HG02884 (cell line): ENCODE results near the gene SLC25A24.
A peak's percentile ranks its signal among the peaks of the same experiment; 100 is the strongest.
"Not testable (repeated sequence)": the region's sequence is repeated elsewhere in the genome, so short reads cannot be mapped to it uniquely, and the experiment has no call there.

Source experiments
- ATAC-seq: cut with Tn5 transposase; IDR thresholded peaks from one replicate; pipeline ENCODE4 v1.9.1; 2021; ENCODE audit warnings: mild to moderate bottlenecking, moderate library complexity; ENCODE audit not compliant: unreplicated experiment

The SLC25A24 gene

DNA sequence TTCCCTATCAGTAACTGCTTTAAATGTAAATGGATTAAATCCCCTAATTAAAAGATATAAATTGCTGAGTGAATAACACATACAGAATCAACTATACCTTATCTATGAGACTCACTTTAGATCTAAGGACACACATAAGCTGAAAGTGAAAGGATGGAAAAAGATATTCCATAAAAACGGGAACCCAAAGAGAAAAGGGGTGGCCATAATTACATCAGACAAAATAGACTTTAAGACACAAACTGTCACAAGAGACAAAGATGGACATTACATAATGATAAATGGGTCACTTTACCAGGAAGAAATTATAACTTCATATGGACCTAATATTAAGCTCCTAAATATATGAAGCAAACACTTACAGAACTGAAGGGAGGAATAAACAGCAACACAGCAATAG is 59.2 kb downstream of the SLC25A24 start:
- ATAC-seq, result no peak

DNA sequence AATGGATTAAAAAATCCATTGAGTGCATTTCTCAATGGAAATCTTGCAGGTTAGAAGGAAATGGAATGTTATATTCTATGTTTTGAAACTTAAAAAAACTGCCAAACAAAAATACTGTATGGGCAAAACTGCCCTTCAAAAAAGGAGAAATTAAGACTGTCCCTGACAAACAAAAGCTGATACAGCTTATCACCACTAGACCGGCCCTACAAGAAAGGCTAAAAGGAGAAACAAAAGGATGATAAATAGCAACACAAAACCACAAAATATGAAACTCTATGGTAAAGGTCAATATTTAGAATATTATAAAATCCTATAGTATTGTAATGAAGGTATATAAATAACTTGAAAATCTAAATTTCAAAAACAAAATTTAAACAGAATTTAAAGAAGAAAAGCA is 60.0 kb downstream of the SLC25A24 start:
- ATAC-seq, result no peak

DNA sequence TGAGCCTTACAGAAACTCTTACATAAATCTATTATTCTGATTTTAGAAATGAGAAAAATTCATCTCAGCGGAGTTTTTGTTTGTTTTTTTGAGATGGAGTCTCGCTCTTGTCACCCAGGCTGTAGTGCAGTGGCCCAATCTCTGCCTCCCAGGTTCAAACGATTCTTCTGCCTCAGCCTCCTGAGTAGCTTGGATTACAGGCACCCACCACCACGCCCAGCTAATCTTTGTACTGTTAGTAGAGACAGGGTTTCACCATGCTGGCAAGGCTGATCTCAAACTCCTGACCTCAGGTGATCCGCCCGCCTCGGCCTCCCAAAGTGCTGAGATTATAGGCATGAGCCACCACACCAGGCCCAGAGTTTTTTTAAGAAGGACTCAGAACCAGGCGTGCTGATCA is 60.6 kb downstream of the SLC25A24 start:
- ATAC-seq, result not testable (repeated sequence)

DNA sequence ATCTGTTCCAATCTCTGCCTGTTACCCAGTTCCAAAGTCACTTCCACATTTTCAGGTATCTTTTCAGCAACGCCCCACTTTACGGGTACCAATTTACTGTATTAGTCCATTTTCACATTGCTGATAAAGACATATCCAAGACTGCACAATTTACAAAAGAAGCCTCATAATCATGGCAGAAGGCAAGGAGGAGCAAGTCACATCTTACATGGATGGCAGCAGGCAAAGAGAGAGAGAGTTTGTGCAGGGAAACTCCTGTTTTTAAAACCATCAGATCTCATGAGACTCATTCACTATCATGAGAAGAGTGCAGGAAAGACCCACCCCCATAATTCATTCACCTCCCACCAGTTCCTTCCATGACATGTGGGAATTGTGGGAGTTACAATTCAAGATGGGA is 67.0 kb downstream of the SLC25A24 start:
- ATAC-seq, result not testable (repeated sequence)

DNA sequence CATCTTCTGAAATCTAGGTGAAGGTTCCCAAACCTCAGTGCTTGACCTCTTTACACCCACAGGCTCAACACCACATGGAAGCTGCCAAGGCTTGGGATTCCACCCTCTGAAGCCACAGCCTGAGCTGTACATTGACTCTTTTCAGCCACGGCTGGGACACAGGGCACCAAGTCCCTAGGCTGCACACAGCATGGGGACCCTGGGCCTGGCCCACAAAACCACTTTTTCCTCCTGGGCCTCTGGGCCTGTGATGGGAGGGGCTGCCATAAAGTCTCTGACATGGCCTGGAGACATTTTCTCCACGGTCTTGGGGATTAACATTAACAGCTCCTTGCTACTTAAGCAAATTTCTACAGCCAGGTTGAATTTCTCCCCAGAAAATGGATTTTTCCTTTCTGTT is 67.8 kb downstream of the SLC25A24 start:
- ATAC-seq, result not testable (repeated sequence)

DNA sequence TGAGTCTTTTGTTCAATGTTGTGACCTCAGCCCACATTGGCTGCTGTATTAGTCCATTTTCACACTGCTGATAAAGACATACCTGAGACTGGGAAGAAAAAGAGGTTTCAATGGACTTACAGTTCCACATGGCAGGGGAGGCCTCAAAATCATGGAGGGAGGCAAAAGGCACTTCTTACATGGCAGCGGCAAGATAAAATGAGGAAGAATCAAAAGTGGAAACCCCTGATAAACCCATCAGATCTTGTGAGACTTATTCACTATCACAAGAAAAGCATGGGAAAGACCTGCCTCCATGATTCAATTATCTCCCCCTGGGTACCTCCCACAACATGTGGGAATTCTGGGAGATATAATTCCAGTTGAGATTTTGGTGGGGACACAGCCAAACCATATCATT is 68.9 kb downstream of the SLC25A24 start:
- not testable (repeated sequence) for ATAC-seq

DNA sequence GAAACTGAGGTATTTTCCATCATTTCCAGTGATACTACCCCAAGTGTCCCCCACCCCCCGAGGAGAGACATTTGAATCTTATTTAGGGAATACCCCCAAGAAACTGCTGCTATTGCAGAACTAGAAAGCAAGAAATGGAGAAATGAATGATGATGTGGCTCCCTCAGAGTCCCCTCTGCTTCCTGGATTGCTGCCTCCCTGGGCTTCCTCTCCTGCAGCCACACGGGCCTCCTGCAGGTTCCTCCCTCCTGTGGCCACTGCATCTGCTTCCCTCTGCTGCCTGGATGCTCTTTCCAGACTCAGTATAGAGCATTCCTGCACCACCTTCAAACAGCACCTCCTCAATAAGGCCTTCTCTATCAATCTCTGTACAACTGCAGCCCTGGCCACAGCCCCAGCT is 69.3 kb downstream of the SLC25A24 start:
- ATAC-seq, result no peak

DNA sequence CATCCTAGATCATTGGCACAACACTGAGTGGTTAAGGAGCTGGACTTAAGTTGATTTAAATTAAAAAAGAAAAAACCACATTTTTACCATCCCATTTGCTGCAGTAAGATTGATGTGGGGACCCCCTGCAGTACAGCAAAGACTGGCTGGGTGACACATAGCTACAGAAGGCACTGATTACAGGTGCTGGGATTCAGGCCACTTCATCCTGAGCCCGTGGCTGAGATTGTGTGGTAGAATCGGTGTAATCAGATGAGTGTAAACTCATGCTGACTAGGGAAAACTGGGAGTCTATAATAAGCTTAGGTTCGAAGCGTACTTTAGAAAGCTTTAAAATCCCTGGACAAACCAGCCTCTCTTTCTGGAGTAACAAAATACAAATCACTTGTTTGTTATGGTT is 70.1 kb downstream of the SLC25A24 start:
- no peak for ATAC-seq

DNA sequence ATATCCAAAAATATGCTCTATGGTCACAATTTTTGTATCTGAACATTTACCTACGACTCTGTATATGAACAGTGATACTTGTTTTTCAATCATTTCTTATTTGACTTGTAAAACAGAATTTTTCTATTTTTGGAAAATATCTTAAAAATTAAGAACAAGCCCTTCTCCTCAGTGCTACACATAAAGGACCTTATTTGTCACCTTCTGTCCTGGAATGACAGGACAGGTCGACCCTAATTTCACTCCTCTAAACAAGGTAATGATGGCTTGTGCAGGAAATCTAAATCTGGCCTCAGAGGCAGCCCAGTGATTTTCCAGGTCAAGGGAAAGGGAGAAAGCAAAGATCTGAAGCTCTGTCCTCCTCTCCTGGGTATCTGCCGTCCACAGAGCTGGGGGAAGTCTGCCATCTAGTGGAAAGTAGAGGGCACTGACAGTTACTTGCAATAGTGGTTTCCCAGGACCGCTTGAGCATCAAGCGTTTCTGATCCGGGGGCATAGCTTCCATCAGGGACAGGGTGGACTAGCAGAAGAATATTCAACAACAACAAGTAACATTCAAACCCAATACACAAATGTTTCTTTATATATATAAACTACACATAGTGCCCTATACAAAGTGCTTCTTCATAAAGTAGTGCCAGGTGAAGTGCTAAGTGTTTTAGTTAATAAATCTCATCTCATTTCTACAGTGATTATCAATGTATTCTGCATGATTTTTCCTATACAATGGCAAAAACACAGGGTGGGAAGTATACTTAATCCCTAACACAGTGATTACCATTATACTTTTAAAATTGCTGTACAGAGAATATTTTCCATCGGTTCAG is 74.6 kb downstream of the SLC25A24 start:
- peak; percentile 94 for ATAC-seq

DNA sequence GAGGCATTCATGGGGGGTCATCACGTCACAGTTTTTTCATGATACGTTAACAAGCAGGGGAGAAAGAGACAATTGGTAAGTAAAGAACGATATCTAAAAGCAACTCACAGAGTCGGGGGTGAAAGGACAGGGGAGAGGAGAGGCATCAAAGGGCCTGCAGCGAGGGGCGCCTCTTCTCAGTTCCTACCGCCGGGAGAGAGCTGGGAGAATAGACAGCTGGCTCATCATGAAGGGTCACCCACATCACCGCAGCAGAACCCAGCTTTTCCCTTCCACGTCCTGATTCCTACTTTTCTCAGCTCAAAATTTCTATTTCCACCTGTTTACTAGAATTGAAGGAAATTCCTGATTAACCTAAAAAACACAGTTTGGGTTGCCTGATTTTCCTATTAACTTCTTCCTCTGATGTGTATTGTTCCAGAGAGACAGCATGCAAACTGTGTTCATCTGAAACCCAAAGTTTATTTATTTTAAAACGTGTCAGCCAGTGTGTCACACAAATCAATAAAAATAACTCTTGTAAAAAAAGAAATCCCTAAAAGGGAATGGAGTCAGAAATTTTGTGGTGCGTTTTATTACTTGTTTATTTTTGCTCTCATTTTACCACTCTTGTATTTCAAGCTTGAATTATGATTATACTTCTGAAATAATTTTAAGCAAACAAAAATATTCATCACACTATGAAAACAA is 75.4 kb downstream of the SLC25A24 start:
- no peak for ATAC-seq

DNA sequence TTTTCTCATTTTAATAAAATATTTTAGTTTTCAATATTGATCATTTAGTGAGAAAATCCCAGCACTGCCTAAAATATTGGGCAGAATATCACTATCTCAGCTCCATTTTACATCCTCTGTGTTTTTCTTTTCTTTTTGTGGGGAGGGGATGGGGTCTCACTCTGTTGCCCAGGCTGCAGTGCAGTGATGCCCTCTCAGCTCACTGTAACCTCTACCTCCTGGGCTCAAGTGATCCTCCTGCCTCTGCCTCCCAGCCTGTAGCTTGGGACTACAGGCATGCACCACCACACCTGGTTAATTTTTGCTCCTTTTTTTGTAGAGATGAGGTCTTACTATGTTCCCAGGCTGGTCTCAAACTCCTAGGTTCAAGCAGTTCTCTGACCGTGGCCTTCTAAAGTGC is 76.1 kb downstream of the SLC25A24 start:
- no peak for ATAC-seq

DNA sequence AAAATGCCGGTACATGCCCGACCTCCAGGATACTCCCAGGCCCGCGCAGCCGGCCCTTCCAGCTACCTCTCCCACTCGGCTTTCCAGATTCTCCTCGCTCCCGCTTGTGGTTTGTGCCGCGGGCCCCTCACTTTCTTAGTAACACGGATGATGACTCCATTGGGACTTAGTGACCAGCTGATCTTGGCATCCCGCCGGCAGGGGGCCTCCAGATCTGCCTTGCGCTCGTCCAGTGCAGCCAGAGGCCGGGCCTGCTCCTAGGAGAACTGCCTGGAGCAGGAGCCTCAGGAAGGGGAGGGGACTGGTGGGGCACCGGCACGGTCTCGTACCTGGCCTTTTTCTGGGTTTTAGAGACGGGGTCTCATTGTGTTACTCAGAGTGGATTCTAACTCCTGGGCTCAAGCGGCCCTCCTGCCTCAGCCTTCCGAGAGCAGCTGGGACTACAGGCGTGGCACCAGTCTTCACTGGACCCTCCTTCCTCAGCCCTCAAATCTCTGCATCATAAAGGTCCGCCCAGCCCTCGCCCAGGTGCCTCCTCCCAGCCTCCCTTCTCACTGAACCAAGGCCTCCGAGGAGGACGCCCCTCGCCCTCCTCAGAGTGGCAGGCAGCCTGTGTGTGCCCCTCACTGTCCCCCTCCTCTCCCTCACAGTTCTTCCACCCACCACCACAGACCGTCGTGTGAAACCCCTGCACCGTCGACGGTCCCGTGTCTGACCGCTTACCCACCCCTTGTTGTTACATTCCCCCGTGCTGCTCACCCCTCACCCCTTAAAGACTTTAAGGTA is 78.6 kb downstream of the SLC25A24 start:
- ATAC-seq, result no peak

DNA sequence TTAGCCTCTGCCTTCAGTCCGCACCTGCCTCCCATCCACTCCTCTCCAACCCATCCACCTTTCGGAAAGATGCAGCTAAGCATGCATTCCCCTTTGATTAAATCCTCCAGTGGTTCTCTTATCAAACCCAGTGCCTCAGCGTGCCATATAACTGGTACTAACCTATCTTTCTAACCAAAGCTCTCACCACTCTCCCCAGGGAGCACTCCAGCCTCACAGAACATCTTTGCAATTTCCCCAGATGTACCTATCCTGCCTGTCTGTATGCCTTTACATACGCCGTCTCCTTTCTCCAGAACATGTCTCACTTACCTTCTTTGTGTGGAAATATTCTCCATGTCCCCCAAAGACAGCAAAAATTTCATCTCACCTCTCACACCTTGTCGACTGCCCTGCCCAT is 80.0 kb downstream of the SLC25A24 start:
- no peak for ATAC-seq

DNA sequence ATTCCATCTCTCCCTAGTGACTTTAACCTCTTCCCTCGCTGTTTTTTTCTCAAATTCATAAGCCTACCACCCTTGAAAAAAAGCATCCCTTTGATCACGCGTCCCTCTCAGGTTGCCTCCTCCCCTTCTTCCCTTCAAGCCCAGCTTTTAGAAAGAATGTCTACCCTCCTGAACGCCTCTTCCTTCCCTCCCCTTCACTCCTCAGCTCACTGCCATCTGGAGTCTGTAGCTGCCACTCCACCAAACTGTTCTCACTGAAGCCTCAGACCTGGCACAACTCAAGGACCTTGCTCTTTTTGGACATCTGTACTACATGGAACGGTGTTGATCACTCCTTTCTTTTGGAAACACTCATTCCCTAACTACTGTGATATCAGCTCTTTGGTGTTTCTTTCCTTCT is 80.6 kb downstream of the SLC25A24 start:
- ATAC-seq, result no peak

DNA sequence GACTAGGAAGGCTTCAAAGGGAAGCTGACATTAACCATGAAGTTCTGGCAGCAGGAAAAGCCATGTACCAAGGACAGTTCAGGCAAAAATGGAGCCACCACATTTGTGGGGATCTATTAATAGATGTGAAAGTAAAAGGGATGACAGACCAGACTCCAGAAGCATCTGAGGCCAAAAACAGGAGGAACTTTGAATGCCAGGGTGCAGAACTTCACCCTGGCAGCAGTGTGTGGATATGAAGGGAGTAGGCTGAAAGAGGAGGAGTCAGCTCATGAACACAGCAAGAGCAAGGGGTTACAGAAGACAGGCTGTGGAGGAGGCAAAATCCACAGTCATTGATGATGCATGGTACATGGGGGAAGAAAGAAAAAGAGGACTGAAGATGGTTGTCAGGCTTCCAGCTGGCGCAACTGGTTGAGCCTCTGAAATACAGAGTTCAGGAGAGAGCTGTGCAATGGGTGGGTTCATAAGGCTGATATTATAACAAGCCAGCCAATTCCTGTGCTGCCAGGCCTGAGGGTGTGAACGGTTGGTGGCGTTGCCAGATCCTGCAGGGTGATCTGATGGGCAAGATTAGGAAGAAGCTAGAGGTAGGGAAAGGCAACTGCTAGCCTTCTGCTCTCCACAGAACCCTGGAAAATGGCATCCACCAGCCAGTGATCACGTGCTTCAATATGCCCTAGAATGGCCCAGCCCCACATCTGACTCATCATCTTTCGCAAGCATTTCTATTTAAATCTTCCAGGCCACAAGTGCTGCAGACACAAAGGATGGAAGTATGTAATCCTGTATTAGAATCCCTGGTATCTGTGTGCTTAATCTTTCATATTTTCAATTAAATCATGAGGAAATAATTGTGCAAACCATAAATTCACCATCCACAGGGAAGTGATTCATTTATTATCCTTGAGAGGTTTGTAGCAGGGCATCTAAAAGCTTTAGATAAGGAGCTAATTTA is 81.9 kb downstream of the SLC25A24 start:
- no peak for ATAC-seq

DNA sequence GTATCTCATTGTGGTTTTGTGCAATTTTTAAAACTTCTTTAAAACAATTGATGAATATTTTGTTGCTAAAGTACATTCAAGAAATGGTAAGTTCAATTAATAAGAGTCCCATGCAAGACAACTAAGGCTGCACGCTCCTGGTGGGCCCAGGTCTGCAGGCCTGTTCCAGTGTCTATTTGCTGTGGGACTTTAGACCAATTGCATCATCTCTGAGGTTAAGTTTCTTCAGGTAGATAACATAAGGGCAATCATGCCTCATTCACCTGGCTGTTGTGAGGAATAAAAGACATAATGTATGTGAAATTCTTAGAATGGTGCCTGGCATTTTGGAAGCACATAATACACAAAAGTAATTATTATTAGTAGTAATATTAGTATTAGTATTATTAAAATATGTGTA is 82.9 kb downstream of the SLC25A24 start:
- ATAC-seq, result no peak

DNA sequence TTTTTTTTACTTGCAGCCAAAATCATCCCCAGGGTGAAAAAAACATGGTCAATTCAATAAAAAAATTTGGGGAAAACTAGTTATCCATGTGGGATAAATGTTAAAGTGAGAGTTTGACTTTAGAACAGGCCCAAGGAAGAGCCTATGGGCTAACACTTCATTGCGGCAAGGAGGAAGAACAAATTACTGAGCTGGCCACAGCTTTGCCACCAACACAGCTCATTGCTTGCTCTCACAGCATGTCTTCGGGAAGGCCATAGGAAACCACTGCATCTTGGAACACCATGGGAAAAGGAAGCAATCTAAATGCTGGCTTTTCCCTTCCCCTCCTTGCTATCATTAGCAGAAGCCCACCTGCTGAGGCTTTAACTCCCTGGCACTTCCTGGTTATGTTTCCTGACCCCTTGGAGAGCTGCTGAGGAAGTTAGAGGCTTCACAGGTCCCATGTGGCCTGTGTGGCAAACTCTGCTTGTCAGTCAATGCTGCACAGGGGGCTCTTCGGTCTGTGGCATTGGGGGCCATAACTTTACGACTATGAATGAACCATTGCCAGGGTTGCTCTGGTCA is 86.0 kb downstream of the SLC25A24 start:
- no peak for ATAC-seq

DNA sequence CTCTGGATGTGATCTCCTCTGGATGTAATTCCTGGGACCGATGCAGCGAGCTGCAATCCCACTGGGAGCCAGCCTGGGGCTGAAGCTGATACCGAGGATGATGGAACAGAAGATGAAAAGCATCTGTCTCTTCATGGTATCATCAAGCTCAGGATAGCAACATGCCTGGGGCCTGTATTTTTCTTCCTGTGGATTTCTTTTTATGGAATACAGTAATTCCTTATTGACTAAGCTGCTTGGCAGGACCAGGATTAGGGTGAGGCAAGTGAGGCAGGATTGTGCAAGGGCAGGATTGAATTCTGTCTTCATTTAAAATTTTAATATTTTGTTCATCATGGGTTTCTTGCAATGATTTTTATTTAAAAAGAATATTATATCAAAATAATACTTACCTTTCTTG is 86.6 kb downstream of the SLC25A24 start:
- no peak for ATAC-seq

DNA sequence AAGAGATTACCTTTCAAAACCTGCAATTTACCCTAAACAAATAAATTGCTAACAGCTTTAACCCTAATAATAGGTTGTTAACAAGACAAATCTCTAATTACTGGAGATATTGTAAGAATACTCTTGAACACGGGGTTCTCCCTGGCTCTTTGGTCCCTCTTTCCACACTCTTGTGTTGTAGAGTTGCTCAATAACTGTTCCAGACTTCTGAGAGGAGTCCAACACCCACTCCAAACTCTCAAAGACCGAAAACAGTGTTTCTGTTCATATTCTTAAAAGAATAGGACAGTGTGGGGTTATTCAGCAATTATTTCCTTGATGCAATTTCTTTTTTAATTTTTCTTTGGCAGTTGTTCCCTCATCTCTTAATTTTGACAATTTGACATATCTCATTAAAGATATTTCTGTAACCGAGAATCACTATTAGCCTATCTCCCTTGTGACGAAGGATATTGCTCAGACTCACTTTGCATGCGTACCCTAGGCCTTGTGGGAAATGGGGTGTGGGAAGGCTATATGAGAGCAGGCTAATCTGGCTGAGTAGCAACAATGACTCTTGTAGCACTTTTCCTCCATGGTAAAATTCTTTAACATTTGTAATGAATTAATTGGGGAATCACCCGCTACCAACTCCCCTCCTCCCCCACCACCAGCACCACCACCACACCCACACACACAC is 90.7 kb downstream of the SLC25A24 start:
- no peak for ATAC-seq

DNA sequence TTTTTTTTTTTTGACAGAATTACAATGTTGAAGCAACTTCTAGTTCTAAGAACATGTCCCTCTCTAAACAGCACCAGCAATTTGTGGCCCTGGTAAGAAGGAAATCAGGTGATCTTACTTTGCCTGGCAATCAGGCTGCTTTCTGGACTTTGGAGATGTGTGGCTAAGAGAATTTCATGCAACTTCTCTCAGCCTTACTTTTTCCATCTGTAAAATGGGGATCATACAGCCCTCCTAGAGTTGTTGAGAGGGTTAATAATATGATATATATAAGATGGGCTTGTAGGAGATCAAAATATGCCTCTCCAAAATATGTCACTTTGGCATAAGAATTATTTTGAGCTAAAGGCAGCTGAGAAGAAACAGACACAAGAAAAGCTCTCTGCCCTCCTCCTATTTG is 92.0 kb downstream of the SLC25A24 start:
- ATAC-seq, result no peak
